Measurements from ENCODE around the gene GNA15.
"Not testable (repeated sequence)": the region's sequence is repeated elsewhere in the genome, so short reads cannot be mapped to it uniquely, and the experiment has no call there.

Gene GNA15

GRCh38 chr19:3135961-3136683 lies at the start of gene GNA15:
Gene GNA15 (plus strand): TSS chr19:3136033. CDS start chr19:3136451, 418 bp downstream.
- peak in 3 of 10 donors; percentile 66 to 78 (median 66) for DNase-seq
- intact Hi-C loops (cut with DNase I) = no loop called here

GRCh38 chr19:3087769-3088168 lies 48.1 kb upstream of the GNA15 start:
- DNase-seq = no peak
- intact Hi-C loops (cut with DNase I) = no loop called here

GRCh38 chr19:3089299-3089855 lies 46.5 kb upstream of the GNA15 start:
- intact Hi-C loops (cut with DNase I); DNase-seq: not testable (repeated sequence)

DNA sequence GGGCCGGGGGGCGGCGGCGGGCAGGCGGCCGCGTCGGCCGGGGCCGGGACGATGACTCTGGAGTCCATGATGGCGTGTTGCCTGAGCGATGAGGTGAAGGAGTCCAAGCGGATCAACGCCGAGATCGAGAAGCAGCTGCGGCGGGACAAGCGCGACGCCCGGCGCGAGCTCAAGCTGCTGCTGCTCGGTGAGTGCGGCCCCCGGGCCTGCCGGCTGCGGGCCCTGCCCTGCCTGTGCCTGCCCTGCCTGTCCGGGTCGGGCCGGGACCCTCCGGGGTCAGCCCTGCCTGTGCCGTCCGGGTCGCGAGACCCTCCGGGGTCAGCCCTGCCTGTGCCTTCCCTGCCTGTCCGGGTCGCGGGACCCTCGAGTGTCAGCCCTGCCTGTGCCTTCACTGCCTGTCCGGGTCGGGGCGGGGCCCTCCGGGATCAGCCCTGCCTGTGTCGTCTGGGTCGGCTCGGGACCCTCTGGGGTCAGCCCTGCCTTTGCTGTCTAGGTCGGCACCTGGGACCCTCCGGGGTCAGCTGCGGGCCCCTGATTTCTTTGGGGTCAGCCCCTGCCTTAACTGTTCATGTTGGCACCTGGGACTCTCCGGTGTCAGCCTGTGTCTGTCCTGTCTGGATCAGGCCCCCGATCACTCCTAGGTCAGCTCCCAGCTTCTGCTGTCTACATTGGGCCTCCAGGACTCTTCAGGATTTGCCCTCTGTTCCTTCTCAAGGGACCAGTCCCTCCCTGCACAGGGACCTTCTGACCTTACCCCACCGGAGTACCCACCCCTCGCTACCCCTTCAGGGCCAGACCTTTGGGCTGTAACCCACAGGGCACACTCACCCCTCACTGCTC lies 41.0 kb upstream of the GNA15 start:
- DNase-seq = peak in 1 of 10 donors; percentile 72
- intact Hi-C loops (cut with DNase I) = loop anchor here (2.0 kb wide), 1 partner anchor 58 kb away; no protein-coding TSS in a partner anchor

GRCh38 chr19:3095441-3096191 lies 40.2 kb upstream of the GNA15 start:
- DNase-seq = peak in 1 of 10 donors; percentile 63
- intact Hi-C loops (cut with DNase I) = loop anchor here (2.0 kb wide), 1 partner anchor 59 kb away; no protein-coding TSS in a partner anchor

DNA sequence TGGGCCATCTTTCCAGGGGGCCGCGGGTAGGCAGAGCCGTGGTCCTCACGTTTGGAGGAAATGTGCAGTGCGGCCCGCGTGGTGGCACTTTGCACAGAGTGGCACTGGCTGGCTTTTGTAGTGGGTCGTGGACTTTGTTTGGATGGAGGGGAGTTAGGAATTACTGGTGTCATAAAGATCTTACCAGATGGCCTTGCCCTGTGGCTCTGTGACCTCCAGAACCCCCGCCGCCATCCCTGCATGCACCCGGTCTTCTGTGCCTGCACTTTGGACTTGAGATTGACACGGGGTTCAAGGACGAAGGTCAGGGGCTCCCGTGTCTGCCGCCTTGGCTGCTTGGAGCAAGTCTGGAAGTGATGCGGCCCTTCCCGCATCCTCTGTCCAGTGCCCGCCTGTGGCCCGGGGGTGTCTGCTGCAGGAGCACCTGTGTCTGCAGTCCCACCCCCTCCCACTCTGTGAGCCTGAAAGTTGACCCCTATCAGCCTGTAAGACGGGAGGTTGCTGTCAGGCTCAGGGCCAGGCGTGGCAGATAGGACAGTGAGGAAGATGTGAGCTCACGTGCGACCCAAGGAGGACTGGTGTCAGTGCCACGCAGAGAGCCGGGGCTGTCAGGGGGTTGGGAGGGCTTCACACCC lies 39.4 kb upstream of the GNA15 start:
- intact Hi-C loops (cut with DNase I) = no loop called here
- peak in 1 of 10 donors; percentile 65 for DNase-seq

DNA sequence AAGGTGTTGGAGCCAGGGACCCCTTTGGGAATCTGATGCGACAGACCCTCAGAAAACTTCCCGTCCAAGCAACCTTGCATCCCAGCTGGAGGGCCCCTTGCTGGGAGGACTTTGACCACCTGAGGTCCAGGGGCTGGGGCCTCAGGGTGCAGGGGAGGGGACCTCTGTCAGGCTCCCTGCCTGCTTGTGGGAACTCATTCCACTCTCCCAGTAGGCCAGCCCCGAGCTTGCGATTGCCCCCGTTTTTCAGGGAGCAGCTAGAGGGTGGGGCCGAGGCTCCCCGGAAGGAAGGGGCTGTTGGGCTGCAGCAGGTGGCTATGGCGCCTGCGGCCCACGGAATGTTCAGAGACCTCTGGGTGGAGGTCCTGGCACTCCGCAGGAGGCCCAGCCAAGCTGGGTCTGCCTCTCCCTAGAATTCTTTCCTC lies 38.9 kb upstream of the GNA15 start:
- peak in 2 of 10 donors; percentile 60 to 77 for DNase-seq
- intact Hi-C loops (cut with DNase I) = no loop called here

DNA sequence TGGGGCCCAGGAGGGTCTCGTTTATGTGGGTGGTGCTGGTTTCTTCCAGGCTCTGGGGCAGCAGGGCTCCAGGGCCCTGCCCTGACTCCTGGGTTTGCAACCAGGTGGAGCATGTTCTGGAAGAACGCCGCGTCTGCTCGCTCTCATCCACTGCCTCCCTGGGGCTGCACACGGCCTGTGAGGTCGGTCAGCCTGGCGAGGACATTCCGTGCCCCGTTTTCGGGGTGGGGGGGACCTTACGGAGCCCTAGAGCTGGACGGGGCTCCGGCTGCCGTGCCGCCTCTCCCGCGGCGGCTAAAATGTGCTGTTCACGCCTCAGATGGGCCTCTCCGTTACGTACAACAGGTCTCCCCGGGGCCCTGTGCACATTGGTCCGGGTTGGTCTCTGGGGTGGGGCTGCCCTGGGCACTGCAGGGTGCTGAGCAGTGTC lies 38.4 kb upstream of the GNA15 start:
- intact Hi-C loops (cut with DNase I) = no loop called here
- DNase-seq = peak in 1 of 10 donors; percentile 59

GRCh38 chr19:3098141-3098514 lies 37.7 kb upstream of the GNA15 start:
- peak in 2 of 10 donors; percentile 35 to 81 for DNase-seq
- intact Hi-C loops (cut with DNase I) = no loop called here

- DNase-seq = peak in 2 of 10 donors; percentile 71 to 72
Observed at GRCh38 chr19:3098515-3099346, 37.1 kb upstream of the GNA15 start.

DNA sequence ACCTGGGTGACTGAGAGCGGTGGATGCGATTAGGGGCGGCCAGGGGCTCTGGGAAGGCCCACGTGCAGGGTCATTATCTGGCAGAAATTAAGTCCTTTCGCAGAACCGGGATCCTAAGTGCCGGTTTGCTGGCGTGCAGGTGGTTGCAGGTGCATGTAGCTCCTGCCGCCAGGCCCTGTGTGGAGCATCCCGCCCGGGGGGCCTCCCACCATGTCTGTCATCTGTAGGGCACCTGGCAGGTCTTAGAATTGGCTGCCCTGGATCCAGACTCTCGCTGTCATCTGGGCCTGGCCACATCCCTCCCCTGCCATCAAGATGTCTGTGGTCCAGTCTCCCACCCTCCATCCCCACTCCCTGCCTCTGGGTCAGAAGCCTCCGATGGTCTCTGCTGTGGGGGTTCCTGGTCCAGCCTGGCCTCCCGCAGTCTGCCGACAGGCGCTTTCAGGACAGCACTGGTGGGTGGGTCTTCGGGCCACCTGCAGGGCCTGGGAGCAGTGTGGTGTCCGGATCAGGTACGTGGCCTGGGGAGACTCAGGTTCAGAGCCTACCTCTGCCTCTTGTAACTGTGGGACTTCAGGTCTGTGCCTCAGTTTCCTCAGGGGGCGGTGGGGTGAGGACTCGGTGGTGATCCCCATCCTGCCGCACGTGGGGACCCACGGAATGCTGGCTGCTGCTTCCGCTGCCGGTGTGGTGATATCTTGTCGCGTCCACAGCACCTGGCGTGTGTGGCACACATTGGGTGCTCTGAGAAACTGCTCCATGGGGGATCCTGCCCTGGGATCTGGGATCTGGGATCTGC lies 36.3 kb upstream of the GNA15 start:
- intact Hi-C loops (cut with DNase I) = loop anchor here (10.0 kb wide), 2 partner anchors 145 to 215 kb away; no protein-coding TSS in a partner anchor
- peak in 1 of 10 donors; percentile 72 for DNase-seq

More at GRCh38 chr19:3098515-3099346, 37.1 kb upstream of the GNA15 start:
- intact Hi-C loops (cut with DNase I) = no loop called here

DNA sequence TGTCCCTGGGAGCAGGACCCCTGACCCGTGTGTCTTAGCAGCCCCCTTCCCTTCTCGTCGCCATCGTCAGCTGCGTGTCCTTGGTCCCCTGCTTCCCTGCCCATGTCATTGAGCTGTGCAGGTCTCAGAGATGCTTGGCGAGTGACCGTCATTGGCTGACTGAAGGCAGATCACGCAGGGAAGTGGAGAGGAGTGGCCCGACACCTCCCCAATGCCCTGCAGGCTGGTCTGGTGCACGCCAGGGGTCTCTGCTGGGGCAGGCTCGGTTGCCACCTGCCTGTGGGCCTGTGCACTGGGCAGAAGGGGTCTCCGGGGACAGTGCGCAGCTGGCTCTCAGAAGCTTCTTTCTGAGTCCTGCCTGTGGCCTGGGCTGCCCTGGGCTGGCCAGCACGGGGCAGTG lies 35.5 kb upstream of the GNA15 start:
- intact Hi-C loops (cut with DNase I) = loop anchor here (10.0 kb wide), 2 partner anchors 146 to 216 kb away; no protein-coding TSS in a partner anchor
- DNase-seq = peak in 1 of 10 donors; percentile 65

- intact Hi-C loops (cut with DNase I) = loop anchor here (10.0 kb wide), 2 partner anchors 146 to 216 kb away; no protein-coding TSS in a partner anchor
- peak in 1 of 10 donors; percentile 73 for DNase-seq
Observed at GRCh38 chr19:3100747-3101730, 34.8 kb upstream of the GNA15 start.

DNA sequence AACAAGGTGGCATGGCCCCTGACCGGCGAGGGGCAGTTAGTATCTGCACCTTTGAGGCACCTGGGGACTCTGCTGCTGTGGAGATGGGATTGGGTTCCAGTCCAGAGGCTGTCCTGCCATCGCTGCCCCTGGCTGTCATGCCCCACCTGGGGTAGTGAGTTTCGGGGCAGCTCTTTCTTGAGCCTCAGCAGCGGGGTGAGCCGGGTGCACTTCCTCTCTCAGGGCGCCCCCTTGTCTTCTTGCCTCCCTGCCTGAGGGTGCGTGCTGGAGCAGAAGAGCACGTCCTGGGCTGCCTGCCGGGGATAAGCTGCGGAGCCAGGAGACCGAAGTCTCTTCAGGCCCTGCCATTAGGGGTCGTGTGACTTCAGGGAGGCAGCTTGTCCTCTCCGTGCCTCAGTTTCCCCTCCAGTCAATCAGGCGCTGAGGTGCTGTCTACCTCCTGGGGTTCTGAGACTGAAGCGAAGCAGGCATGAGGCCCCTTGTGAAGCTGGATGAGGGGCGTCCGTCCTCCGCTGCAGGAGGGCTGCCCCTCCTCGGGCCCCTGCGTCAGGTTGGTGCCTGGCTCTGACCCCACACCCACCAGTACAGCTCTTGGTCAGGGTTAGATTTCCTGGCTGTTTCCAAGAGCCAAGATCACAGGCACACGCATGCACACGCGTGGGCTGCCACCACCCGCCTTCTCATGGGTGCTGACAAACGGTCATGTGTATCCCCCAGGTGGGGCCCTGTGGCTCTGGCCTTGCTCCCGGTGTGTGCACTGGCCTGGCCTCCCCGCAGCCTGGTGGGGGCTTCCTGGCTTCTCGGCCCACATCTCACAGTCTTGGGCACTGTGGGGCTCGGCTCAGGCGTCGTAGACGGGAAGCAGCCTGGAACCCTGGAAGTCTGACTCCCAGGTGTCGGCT lies 33.3 kb upstream of the GNA15 start:
- peak in 1 of 10 donors; percentile 75 for DNase-seq
- intact Hi-C loops (cut with DNase I) = loop anchor here (10.0 kb wide), 2 partner anchors 148 to 218 kb away; no protein-coding TSS in a partner anchor

DNA sequence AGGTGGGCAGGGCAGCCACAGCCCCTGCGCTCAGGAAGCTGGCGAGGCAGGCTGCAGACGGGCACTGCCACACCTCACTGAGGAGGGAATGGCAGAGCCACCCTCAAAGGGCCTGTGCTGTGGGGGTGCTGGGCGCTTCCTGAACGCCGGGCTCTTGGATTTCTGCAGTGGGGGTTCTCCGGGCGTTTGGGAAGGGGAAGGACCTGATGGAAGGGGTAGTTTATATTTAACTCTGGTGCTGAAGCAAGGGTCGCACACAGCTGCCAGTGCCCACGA lies 31.2 kb upstream of the GNA15 start:
- no peak for DNase-seq
- intact Hi-C loops (cut with DNase I) = loop anchor here (10.0 kb wide), 2 partner anchors 150 to 220 kb away; no protein-coding TSS in a partner anchor
